GM12872 (cell line): ENCODE measurements around the gene IGFBP4.

Source experiments
- TF ChIP-seq, protein P1 (sequence below): IDR thresholded peaks from 3 replicates; pipeline ENCODE4 v1.5.1; 2011; ENCODE audit warnings: low read depth, mild to moderate bottlenecking, low read length, moderate library complexity; ENCODE audit not compliant: insufficient read depth

Gene IGFBP4

DNA sequence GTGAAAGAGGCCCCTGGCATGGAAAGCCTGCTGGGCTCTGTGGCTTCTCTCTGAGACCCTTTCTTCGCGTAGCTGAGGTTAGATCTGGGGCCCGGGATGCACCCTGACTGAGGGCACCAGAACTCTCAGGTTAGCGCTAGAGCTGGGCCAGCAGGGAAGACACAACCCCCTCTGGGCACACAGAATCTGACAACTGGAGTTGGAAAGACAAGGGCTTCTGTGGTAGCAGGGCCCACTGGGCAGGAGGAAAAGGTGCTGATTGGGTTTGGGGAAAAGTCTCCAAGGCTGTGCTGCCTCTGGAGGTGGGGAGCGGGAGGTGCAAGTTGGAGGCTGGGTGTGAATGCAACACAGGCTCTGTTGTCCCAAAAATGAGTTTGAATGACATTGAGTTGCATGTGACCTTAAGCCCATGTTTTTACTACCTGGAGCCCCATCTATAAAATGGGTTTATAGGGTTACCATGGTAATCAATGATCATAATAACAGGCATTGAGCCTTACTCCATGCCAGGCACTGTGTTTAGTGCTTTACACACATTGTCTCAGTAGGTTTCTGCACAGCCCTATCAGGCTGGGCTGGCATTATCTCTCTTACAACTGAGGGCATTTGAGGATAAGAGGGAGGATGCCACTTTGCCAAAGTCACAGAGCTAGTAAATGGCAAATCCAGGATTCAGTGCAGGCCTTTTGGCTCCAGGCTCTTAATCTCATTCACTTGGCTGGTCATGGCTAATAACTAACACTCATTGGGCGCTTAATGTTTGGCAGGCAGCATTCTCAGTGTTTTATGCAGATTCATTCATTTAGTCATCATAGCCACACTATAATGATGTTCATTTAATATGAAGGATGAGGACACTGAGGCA, 9.5 kb upstream of the IGFBP4 start:
- TF ChIP-seq, protein P1, sequence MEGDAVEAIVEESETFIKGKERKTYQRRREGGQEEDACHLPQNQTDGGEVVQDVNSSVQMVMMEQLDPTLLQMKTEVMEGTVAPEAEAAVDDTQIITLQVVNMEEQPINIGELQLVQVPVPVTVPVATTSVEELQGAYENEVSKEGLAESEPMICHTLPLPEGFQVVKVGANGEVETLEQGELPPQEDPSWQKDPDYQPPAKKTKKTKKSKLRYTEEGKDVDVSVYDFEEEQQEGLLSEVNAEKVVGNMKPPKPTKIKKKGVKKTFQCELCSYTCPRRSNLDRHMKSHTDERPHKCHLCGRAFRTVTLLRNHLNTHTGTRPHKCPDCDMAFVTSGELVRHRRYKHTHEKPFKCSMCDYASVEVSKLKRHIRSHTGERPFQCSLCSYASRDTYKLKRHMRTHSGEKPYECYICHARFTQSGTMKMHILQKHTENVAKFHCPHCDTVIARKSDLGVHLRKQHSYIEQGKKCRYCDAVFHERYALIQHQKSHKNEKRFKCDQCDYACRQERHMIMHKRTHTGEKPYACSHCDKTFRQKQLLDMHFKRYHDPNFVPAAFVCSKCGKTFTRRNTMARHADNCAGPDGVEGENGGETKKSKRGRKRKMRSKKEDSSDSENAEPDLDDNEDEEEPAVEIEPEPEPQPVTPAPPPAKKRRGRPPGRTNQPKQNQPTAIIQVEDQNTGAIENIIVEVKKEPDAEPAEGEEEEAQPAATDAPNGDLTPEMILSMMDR: peak; percentile 84

DNA sequence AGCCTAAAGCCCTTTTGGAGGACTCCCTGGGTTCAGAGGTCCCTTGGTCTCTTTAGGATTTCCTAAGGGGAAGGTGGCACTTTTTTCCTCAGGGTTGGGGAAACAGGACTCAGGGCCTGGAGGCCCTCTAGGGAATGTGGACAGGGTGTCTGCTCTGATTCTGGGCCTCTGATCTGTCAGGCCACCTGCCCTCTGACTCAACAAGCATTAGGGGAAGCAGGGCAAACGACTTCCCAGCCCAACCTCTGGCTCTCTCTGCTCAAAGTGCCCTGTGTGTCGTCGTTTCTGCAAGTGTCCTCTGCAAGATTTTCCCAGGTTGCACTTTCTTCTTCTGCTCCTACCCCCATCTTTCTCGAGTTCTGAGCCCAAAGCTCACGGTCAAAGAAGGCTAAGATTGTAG, 6.6 kb upstream of the IGFBP4 start:
- TF ChIP-seq, protein P1: no peak

DNA sequence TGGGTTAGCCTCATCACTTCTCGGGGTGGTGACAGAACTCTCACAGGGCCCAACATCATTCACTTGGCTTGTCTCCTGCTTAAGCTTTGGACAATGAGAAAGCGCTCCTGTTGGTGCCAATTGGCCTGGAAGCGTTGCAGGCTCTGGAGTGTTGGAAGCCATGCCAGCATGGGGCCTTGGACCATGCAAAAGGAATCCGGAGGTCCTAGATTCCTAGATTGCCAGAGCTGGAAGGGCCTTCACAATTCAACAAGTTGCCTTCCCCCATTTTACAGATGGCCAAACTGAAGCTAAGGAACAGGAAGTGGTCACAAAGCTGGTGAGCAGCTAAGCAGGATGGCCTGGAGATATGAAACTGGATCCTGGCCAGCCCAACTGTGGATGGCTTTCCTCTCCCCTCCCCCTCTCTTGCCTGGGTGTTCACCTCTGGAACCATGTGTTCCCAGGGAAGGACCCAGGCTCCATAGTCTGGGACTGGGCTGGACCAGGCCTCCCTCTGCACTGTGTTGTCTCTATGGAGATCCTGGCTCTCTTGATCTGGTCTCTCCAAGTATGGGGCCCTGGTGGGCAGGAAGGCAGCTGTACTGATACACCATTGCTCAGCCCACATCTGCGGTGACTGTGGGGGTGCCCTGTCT, 6.0 kb upstream of the IGFBP4 start:
- TF ChIP-seq, protein P1: no peak

DNA sequence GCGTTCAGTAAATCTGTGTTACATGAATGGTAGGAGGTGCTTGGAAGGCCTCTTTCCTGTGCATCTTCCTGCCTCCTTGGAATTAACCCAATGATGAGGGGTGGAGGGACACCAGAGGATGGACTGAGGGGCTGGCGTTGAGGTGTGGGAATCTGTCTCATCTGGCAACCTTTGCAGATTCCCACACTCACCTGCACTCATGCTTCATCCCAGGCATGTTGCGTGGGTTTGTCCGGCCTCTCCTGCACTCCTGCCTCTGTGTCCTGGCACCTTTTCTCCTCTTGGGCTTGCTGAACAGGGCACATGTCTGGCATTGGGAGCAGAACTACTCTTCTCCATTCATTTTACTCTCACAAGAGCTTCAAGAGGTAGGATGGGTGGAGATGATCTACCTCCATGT, 3.1 kb upstream of the IGFBP4 start:
- TF ChIP-seq, protein P1: no peak

DNA sequence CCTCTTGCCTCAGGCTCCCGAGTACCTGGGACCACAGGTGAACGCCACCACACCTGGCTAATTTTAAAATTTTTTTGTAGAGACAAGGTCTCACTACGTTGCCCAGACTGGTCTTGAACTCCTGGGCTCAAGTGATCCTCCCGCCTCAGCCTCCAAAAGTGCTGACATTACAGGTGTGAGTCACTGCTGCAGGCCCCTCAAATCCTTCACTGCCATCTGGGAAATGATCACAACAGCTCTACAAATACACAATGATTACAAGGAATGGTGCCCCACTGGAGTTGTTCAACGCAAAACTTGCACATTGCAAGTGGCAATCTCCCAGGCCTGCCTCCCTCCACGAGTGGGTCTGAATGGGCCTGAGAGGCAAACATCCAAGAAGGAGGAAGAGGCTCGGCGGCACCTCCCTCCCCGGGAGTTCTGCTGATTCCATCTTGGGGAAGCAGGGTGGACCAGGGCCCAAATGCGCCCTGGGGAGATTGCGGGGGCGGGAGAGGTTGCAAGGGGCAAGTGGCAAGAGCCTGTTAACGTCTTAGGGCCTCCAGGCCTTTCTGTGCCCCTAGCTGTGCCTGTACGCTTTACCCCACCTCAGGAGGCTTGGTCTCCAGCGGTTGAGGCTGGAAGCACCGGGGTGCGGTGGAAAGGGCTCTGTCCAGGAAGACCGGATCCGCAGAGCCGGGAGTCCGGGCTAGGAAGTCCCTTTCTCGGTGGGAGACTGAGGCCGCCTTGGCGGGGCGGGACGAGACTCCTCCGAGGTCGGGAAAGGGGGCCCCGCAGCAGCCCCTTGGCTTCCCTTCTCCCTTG, 656 bp upstream of the IGFBP4 start:
- TF ChIP-seq, protein P1: 0 out of 3 replicates have a peak, but pooled peaks have one; percentile 1

DNA sequence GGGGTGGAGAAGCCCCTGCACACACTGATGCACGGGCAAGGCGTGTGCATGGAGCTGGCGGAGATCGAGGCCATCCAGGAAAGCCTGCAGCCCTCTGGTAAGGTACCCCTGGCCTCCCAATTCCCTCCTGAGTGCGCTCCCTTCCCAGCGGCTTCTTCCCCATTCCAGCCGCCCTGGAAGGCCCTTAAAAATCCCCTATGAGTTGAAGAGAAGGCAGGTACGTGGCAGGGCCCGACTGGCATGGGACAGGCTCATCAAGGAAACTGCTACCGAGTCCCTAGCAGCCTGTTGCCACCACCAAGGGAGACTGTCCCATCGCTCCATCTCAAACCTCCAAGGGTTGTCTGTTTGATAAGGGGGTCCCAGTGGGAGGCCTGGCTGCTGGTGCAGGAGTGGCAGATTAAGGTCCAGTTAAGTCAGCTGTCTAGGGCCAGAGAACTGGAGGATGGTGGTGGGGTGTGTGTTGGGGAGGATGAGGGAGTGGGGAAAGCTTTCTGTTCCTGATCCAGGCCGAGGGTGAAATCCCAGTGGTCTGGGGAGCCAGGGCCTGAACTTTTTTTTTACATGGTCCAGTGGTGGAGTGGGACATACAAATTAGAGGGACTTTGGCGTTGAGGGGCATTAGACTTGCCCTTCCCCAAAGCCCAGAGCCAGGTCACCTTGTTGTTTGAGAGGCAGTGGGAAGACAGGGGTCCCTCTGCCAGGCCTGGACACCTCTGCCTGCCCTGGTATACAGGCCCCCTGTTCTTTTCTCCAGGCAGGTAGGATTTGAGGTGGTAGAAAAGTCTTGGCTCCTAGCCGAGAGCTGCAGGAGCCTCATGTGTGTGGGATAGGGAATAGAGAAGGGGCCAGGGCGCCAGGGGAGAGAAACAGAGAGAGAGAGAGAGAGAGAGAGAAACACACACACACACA, 994 bp downstream of the IGFBP4 start:
- TF ChIP-seq, protein P1: no peak
